H9 (cell line): ENCODE data around the gene NPAS3. TPM values are rescaled to one million over a fixed set of nuclear protein-coding genes. Genes with fewer than 3 reads are reported as not detected.

ENCODE experiments used
- DNase-seq: peaks from one replicate; pipeline ENCODE4 v3.0.0-alpha.2; 2017
- H2AFZ ChIP-seq: one replicate; pipeline ENCODE4 v1.6.1; 2013; ENCODE audit warnings: mild to moderate bottlenecking, low read length, control low read depth, moderate library complexity
- H2AK5ac ChIP-seq: 2 replicates; pipeline ENCODE4 v1.6.1; 2013; ENCODE audit warnings: low read length, control low read depth, mixed read lengths; ENCODE audit not compliant: insufficient read length
- H2BK120ac ChIP-seq: one replicate; pipeline ENCODE4 v1.6.1; 2013; ENCODE audit warnings: low read depth, mild to moderate bottlenecking, low read length, control low read depth, inconsistent platforms; ENCODE audit not compliant: poor library complexity, severe bottlenecking
- H2BK12ac ChIP-seq: 2 replicates; pipeline ENCODE4 v1.6.1; 2013; ENCODE audit warnings: low read length, control low read depth, mixed read lengths, low read depth; ENCODE audit not compliant: insufficient read length
- H2BK15ac ChIP-seq: 2 replicates; pipeline ENCODE4 v1.6.1; 2013; ENCODE audit warnings: low read depth, low read length, control low read depth
- H2BK20ac ChIP-seq: one replicate; pipeline ENCODE4 v1.6.1; 2013; ENCODE audit warnings: low read depth, mild to moderate bottlenecking, low read length, control low read depth, inconsistent platforms; ENCODE audit not compliant: poor library complexity, severe bottlenecking
- H2BK5ac ChIP-seq: 2 replicates; pipeline ENCODE4 v1.6.1; 2013; ENCODE audit warnings: low read length, control low read depth, mixed read lengths; ENCODE audit not compliant: insufficient read length
- H3K14ac ChIP-seq: 2 replicates; pipeline ENCODE4 v1.6.1; 2013; ENCODE audit warnings: low read length, control low read depth; ENCODE audit not compliant: insufficient read depth
- H3K18ac ChIP-seq: 2 replicates; pipeline ENCODE4 v1.6.1; 2013; ENCODE audit warnings: low read depth, mild to moderate bottlenecking, mixed read lengths, low read length, control low read depth; ENCODE audit not compliant: insufficient read length
- H3K23ac ChIP-seq: 2 replicates; pipeline ENCODE4 v1.6.1; 2013; ENCODE audit warnings: low read length, control low read depth, mixed read lengths, low read depth; ENCODE audit not compliant: insufficient read length
- H3K23me2 ChIP-seq: 2 replicates; pipeline ENCODE4 v1.6.1; 2013; ENCODE audit warnings: low read depth, mild to moderate bottlenecking, mixed read lengths, low read length, control low read depth; ENCODE audit not compliant: insufficient read length, poor library complexity, severe bottlenecking
- H3K27ac ChIP-seq: 2 replicates; pipeline ENCODE4 v1.5.1; 2013; ENCODE audit warnings: low read length, control low read depth, mixed read lengths, low read depth; ENCODE audit not compliant: insufficient read length
- H3K27me3 ChIP-seq: 2 replicates; pipeline ENCODE4 v1.6.1; 2013; ENCODE audit warnings: low read length, control low read depth, inconsistent platforms; ENCODE audit not compliant: insufficient read depth
- H3K4ac ChIP-seq: 2 replicates; pipeline ENCODE4 v1.6.1; 2013; ENCODE audit warnings: low read depth, mild to moderate bottlenecking, control low read depth, inconsistent platforms, low read length, moderate library complexity
- H3K4me1 ChIP-seq: 2 replicates; pipeline ENCODE4 v1.6.1; 2013; ENCODE audit warnings: low read length, control low read depth, inconsistent platforms; ENCODE audit not compliant: insufficient read depth
- H3K4me2 ChIP-seq: 2 replicates; pipeline ENCODE4 v1.6.1; 2013; ENCODE audit warnings: low read length, control low read depth, mixed read lengths; ENCODE audit not compliant: insufficient read length, insufficient read depth
- H3K56ac ChIP-seq: 2 replicates; pipeline ENCODE4 v1.6.1; 2013; ENCODE audit warnings: low read depth, mild to moderate bottlenecking, mixed read lengths, low read length, control low read depth; ENCODE audit not compliant: insufficient read length
- H3K79me1 ChIP-seq: 2 replicates; pipeline ENCODE4 v1.6.1; 2013; ENCODE audit warnings: low read depth, mild to moderate bottlenecking, moderate library complexity, low read length, control low read depth, inconsistent platforms; ENCODE audit not compliant: insufficient read depth, poor library complexity, severe bottlenecking
- H3K79me2 ChIP-seq: 2 replicates; pipeline ENCODE4 v1.6.1; 2013; ENCODE audit warnings: low read length, control low read depth, inconsistent platforms; ENCODE audit not compliant: insufficient read depth
- H3K9ac ChIP-seq: 2 replicates; pipeline ENCODE4 v1.6.1; 2013; ENCODE audit warnings: low read length, control low read depth, mixed read lengths; ENCODE audit not compliant: insufficient read length; ENCODE audit errors: extremely low read depth
- H3K9me3 ChIP-seq: one replicate; pipeline ENCODE4 v1.6.1; 2013; ENCODE audit warnings: low read depth, low read length, inconsistent platforms; ENCODE audit not compliant: control insufficient read depth
- H3T11ph ChIP-seq: one replicate; pipeline ENCODE4 v1.6.1; 2013; ENCODE audit warnings: mild to moderate bottlenecking, low read length, control low read depth, inconsistent platforms
- H4K20me1 ChIP-seq: one replicate; pipeline ENCODE4 v1.6.1; 2013; ENCODE audit not compliant: control insufficient read depth, insufficient read length, insufficient read depth
- H4K5ac ChIP-seq: 2 replicates; pipeline ENCODE4 v1.6.1; 2013; ENCODE audit warnings: low read depth, mild to moderate bottlenecking, mixed read lengths, low read length, control low read depth; ENCODE audit not compliant: insufficient read length
- H4K8ac ChIP-seq: replicated peaks from 2 replicates; pipeline ENCODE4 v1.6.1; 2013; ENCODE audit warnings: low read length, control low read depth, mixed read lengths, low read depth; ENCODE audit not compliant: insufficient read length
- H4K91ac ChIP-seq: 2 replicates; pipeline ENCODE4 v1.6.1; 2013; ENCODE audit warnings: low read depth, mild to moderate bottlenecking, moderate library complexity, mixed read lengths, low read length, control low read depth; ENCODE audit not compliant: insufficient read length
- H3K27ac Mint-ChIP-seq, 3 experiments: 2 replicates in 2 of 3; 3 replicates in 1 of 3; pipeline ENCODE4 v1.8.0; 2020 to 2021; ENCODE audit warnings: mixed read lengths in 3 of 3, mild to moderate bottlenecking in 1 of 3, moderate library complexity in 1 of 3
- H3K27me3 Mint-ChIP-seq: 2 replicates; pipeline ENCODE4 v1.8.0; 2021; ENCODE audit warnings: low read depth, mild to moderate bottlenecking, moderate library complexity, mixed read lengths
- H3K36me3 Mint-ChIP-seq, 3 experiments: 2 replicates in 2 of 3; 3 replicates in 1 of 3; pipeline ENCODE4 v1.8.0; 2020 to 2021; ENCODE audit warnings: low read depth in 3 of 3, mixed read lengths in 3 of 3; ENCODE audit not compliant: insufficient read depth in 1 of 3
- H3K4me1 Mint-ChIP-seq, 2 experiments: 2 replicates each; pipeline ENCODE4 v1.8.0; 2020; ENCODE audit warnings: mixed read lengths in 2 of 2
- H3K4me3 Mint-ChIP-seq, 2 experiments: 2 replicates in 1 of 2; 3 replicates in 1 of 2; pipeline ENCODE4 v1.8.0; 2020 to 2021; ENCODE audit warnings: mild to moderate bottlenecking in 2 of 2, mixed read lengths in 2 of 2, moderate library complexity in 1 of 2
- H3K9me3 Mint-ChIP-seq, 2 experiments: 2 replicates in 1 of 2; 3 replicates in 1 of 2; pipeline ENCODE4 v1.8.0; 2020; ENCODE audit warnings: mild to moderate bottlenecking in 2 of 2, mixed read lengths in 2 of 2, moderate library complexity in 1 of 2
- WGBS: extraction: QIAGEN DNeasy Blood & Tissue Kit; methylation state at CpG from one replicate; pipeline ENCODE4 v1.1.7; 2013; ENCODE audit warnings: missing lambda C conversion rate, low lambda C conversion rate, mixed read lengths; ENCODE audit not compliant: insufficient read length; ENCODE audit errors: extremely low coverage; 5-methylcytosine and 5-hydroxymethylcytosine counted together
- total RNA-seq: library from RNA; stranded (reverse); gene quantifications from 2 replicates; pipeline ENCODE4 v1.2.1, GENCODE V29; 2021
- TF ChIP-seq, protein P1 (sequence below): fragments of 200-600 bp; sonication (generic); conservative IDR thresholded peaks from 3 replicates; pipeline ENCODE4 v1.8.0; 2021; ENCODE audit warnings: antibody characterized with exemption, mild to moderate bottlenecking

The NPAS3 gene
- total RNA-seq, 1 experiment from 2014 or later = 0.17 TPM

DNA sequence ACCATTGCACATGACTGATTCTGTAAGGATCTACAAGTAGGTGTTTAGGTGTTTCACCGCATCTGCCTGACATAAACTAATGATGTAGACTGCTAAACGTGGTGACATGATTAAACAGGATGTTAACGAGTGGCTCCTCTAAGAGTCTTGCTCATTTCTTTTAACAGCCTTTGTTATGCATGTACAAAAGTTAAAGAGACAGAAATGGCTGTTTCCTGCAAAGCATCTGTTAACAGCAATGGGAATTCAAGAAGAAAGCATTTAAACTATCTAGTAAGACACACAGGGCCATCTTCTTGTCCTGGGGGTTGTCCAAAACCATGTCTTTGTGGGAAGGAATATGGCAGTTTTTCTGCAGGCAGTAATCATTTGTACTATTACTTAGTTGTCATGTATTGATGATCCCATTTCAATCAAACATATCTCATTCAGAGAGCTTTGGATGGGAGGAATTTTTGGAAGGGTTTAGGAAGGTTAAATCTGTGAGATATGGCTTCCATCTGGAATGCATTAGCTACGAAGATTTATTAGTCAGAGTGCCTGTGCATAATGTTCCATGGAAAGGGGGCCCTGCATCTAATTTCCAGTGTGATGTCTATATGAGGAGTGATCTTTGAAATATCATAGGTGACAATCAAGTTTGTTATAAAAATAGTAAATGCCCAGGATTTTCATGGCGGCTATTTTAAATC lies 517.1 kb downstream of the NPAS3 start:
- H2AK5ac ChIP-seq = no peak overlapping the region
- no peak overlapping the region for H2AFZ ChIP-seq
- H3K23me2 ChIP-seq = no peaks in the 10 kb centered on the region
- no peak overlapping the region for H2BK5ac ChIP-seq
- H3K23ac ChIP-seq = no peak overlapping the region
- H3K27ac ChIP-seq = no peak overlapping the region
- Mint-ChIP-seq H3K27me3 (no peaks in the 10 kb centered on the region), H3K36me3 (no peaks in the 10 kb centered on the region), H3K4me3 (no peak overlapping the region), H3K27ac (no peak overlapping the region), H3K9me3 (no peaks in the 10 kb centered on the region), H3K4me1 (peaks cover 16 to 18% of the 10 kb centered on the region in 2 experiments)
- no peak overlapping the region for H3K56ac ChIP-seq
- H3K9ac ChIP-seq = no peak overlapping the region
- H3K27me3 ChIP-seq = no peaks in the 10 kb centered on the region
- H3K4me2 ChIP-seq = no peak overlapping the region
- H3T11ph ChIP-seq = no peak overlapping the region
- no peak overlapping the region for H4K91ac ChIP-seq
- no peaks in the 10 kb centered on the region for H3K4me1 ChIP-seq
- no peak overlapping the region for H2BK120ac ChIP-seq
- H3K79me1 ChIP-seq = no peaks in the 10 kb centered on the region
- H3K79me2 ChIP-seq = no peaks in the 10 kb centered on the region
- no peak overlapping the region for H4K5ac ChIP-seq
- WGBS = no CpG with 5 or more reads among the region's 5 CpGs
- no peak overlapping the region for H3K4ac ChIP-seq
- no peak overlapping the region for H3K14ac ChIP-seq
- no peaks in the 10 kb centered on the region for H4K20me1 ChIP-seq
- H3K9me3 ChIP-seq = no peaks in the 10 kb centered on the region
- H3K18ac ChIP-seq = no peak overlapping the region
- H2BK12ac ChIP-seq = no peak overlapping the region
- H4K8ac ChIP-seq = no peak overlapping the region
- no peak overlapping the region for H2BK15ac ChIP-seq
- no peak overlapping the region for H2BK20ac ChIP-seq
- TF ChIP-seq, protein P1, sequence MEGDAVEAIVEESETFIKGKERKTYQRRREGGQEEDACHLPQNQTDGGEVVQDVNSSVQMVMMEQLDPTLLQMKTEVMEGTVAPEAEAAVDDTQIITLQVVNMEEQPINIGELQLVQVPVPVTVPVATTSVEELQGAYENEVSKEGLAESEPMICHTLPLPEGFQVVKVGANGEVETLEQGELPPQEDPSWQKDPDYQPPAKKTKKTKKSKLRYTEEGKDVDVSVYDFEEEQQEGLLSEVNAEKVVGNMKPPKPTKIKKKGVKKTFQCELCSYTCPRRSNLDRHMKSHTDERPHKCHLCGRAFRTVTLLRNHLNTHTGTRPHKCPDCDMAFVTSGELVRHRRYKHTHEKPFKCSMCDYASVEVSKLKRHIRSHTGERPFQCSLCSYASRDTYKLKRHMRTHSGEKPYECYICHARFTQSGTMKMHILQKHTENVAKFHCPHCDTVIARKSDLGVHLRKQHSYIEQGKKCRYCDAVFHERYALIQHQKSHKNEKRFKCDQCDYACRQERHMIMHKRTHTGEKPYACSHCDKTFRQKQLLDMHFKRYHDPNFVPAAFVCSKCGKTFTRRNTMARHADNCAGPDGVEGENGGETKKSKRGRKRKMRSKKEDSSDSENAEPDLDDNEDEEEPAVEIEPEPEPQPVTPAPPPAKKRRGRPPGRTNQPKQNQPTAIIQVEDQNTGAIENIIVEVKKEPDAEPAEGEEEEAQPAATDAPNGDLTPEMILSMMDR = no peak
- no peak for DNase-seq
